HepG2 (cell line): ENCODE results near the gene GTF2A1. TPM values are rescaled to one million over a fixed set of nuclear protein-coding genes. Genes with fewer than 3 reads are reported as not detected.

Source experiments
- CEBPG ChIP-seq: IDR thresholded peaks from 2 replicates; pipeline ENCODE4 v1.6.1; 2016
- KAT8 ChIP-seq: IDR thresholded peaks from 2 replicates; pipeline ENCODE4 v1.6.1; 2016; ENCODE audit warnings: missing genetic modification reagents, missing compliant biosample characterization
- MATR3 ChIP-seq: sonication (generic); formaldehyde crosslinking; IDR thresholded peaks from 2 replicates; pipeline ENCODE4 v1.4.0; 2020; ENCODE audit warnings: missing genetic modification reagents
- NFE2L1 ChIP-seq: sonication (generic); formaldehyde crosslinking; IDR thresholded peaks from 2 replicates; pipeline ENCODE4 v1.4.0; 2020; ENCODE audit warnings: missing genetic modification reagents, mild to moderate bottlenecking, borderline replicate concordance
- THAP11 ChIP-seq: IDR thresholded peaks from 2 replicates; pipeline ENCODE4 v1.6.1; 2016; ENCODE audit warnings: missing biosample characterization, missing genetic modification reagents
- ZIK1 ChIP-seq: sonication (generic); formaldehyde crosslinking; IDR thresholded peaks from 2 replicates; pipeline ENCODE4 v1.5.0; 2020; ENCODE audit warnings: mild to moderate bottlenecking, low read depth, missing genetic modification reagents, borderline replicate concordance
- ZKSCAN8 ChIP-seq: IDR thresholded peaks from 2 replicates; pipeline ENCODE4 v1.6.1; 2016; ENCODE audit warnings: borderline replicate concordance, missing genetic modification reagents, missing compliant biosample characterization
- ZNF3 ChIP-seq: IDR thresholded peaks from 2 replicates; pipeline ENCODE4 v1.7.0; 2017; ENCODE audit warnings: inconsistent platforms
- ZNF44 ChIP-seq: sonication (generic); formaldehyde crosslinking; IDR thresholded peaks from 2 replicates; pipeline ENCODE4 v1.5.1; 2020; ENCODE audit warnings: mild to moderate bottlenecking, missing genetic modification reagents
- ZNF562 ChIP-seq: sonication (generic); formaldehyde crosslinking; IDR thresholded peaks from 2 replicates; pipeline ENCODE4 v1.8.0; 2022; ENCODE audit warnings: missing genetic modification reagents, borderline replicate concordance
- ZNF678 ChIP-seq: sonication (generic); formaldehyde crosslinking; IDR thresholded peaks from 2 replicates; pipeline ENCODE4 v1.4.0; 2020; ENCODE audit warnings: mild to moderate bottlenecking, missing genetic modification reagents
- ZNF816 ChIP-seq: sonication (generic); formaldehyde crosslinking; IDR thresholded peaks from 2 replicates; pipeline ENCODE4 v1.8.0; 2022; ENCODE audit warnings: missing genetic modification reagents, mild to moderate bottlenecking, borderline replicate concordance
- polyA plus RNA-seq, 8 experiments: library from polyadenylated mRNA; depleted of rRNA in 3 of 8; stranded (reverse) in 7 of 8; unstranded in 1 of 8; fragments of >200 nt; fragmentation: Illumina TruSeq in 4 of 8; extraction: Trizol in 4 of 8; gene quantifications; 2 replicates each; pipeline versions ENCODE4 v1.2.1 to v1.2.3, GENCODE V29; 2011 to 2016; ENCODE audit warnings: low read depth in 4 of 8, missing spikeins in 1 of 8, mixed read lengths in 1 of 8; ENCODE audit not compliant: insufficient read depth in 1 of 8
- total RNA-seq, 5 experiments: library from RNA; depleted of rRNA; stranded (reverse); fragments of >200 nt; fragmentation: Illumina TruSeq; extraction: Trizol; gene quantifications; 2 replicates each; pipeline ENCODE4 v1.2.3, GENCODE V29; 2016; ENCODE audit warnings: low read depth in 1 of 5
- TF ChIP-seq, protein P1 (sequence below): sonication (generic); formaldehyde crosslinking; IDR thresholded peaks from 2 replicates; pipeline ENCODE4 v1.9.0; 2021; ENCODE audit warnings: missing genetic modification reagents, mild to moderate bottlenecking, borderline replicate concordance
- TF ChIP-seq, protein P2 (sequence below): IDR thresholded peaks from 2 replicates; pipeline ENCODE4 v1.6.1; 2016; ENCODE audit warnings: low read depth
- TF ChIP-seq, protein P3 (sequence below): sonication (generic); formaldehyde crosslinking; IDR thresholded peaks from 2 replicates; pipeline ENCODE4 v1.5.1; 2020; ENCODE audit warnings: mild to moderate bottlenecking, moderate library complexity, missing genetic modification reagents
- TF ChIP-seq, protein P4 (sequence below): sonication (generic); formaldehyde crosslinking; IDR thresholded peaks from 2 replicates; pipeline ENCODE4 v1.4.0; 2020; ENCODE audit warnings: missing genetic modification reagents
- TF ChIP-seq, protein P5 (sequence below): sonication (generic); formaldehyde crosslinking; IDR thresholded peaks from 2 replicates; pipeline ENCODE4 v1.8.0; 2022; ENCODE audit warnings: missing genetic modification reagents, mild to moderate bottlenecking, borderline replicate concordance
- TF ChIP-seq, protein P6 (sequence below): sonication (generic); formaldehyde crosslinking; IDR thresholded peaks from 2 replicates; pipeline ENCODE4 v1.4.0; 2020; ENCODE audit warnings: missing genetic modification reagents
- TF ChIP-seq, protein P7 (sequence below): IDR thresholded peaks from 2 replicates; pipeline ENCODE4 v1.6.1; 2018; ENCODE audit warnings: missing genetic modification reagents

The GTF2A1 gene
- total and polyA plus RNA-seq, 2 of the 13 experiments (the other 11 are each of a cell fraction or from before 2014, with no cell fraction given) = 14.9 to 17.5 TPM

DNA sequence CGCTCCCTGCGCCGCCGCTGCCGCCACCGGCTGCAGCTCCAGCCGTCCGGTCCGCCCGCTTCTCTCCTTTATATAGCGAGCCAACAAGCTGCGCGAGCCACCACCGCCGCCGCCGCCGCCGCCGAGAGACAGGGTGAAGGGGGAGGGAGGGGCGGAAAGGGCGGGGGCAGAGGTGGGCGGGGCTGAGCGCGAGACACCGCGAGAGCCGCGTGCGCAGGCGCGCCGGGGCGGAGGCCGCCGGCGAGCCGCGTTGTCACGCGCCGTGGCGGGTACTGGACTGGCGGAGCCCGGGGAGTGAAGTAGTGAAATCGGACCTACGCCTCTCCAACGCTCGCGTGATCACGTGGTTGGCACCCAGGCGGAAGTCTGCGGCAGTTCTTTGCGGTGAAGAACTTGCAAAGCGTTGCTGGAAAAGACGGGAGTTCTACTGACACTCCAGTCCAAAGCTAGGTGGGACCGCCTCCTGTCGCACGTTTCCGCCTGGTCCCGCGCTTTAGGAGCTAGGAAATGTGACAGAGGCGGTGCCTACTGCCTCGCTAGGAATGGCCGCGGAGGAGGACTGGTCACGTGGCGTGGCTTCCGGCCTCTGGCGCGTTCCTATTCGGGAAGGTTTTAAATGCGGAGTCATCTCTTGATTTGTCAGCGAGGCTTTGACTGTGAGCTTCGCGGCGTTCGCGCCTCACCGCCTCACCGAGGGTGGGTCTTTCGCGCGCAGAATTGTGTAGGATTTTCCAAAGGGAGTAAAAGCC, at the start of gene GTF2A1 (continued):
- TF ChIP-seq ZNF562 (CRISPR knock-in tag) (0 out of 2 replicates have a peak, but pooled peaks have one; percentile 56), ZNF3 (CRISPR knock-in tag) (no peak), MATR3 (CRISPR knock-in tag) (no peak), ZNF816 (peak; percentile 57; the same call in 1 of the 2 replicates), KAT8 (CRISPR knock-in tag) (peak; percentile 91), CEBPG (CRISPR knock-in tag) (no peak; the same call in 1 of the 2 replicates), ZIK1 (CRISPR knock-in tag) (no peak), ZNF678 (peak; percentile 77; the same call in 1 of the 2 replicates), NFE2L1 (CRISPR knock-in tag) (peak; percentile 90; the same call in 1 of the 2 replicates), ZNF44 (CRISPR knock-in tag) (peak; percentile 83; the same call in 1 of the 2 replicates), ZKSCAN8 (CRISPR knock-in tag) (no peak), THAP11 (CRISPR knock-in tag) (peak; percentile 77)
- TF ChIP-seq, protein P1, sequence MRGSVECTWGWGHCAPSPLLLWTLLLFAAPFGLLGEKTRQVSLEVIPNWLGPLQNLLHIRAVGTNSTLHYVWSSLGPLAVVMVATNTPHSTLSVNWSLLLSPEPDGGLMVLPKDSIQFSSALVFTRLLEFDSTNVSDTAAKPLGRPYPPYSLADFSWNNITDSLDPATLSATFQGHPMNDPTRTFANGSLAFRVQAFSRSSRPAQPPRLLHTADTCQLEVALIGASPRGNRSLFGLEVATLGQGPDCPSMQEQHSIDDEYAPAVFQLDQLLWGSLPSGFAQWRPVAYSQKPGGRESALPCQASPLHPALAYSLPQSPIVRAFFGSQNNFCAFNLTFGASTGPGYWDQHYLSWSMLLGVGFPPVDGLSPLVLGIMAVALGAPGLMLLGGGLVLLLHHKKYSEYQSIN (CRISPR knock-in tag) = no peak
- TF ChIP-seq, protein P2, sequence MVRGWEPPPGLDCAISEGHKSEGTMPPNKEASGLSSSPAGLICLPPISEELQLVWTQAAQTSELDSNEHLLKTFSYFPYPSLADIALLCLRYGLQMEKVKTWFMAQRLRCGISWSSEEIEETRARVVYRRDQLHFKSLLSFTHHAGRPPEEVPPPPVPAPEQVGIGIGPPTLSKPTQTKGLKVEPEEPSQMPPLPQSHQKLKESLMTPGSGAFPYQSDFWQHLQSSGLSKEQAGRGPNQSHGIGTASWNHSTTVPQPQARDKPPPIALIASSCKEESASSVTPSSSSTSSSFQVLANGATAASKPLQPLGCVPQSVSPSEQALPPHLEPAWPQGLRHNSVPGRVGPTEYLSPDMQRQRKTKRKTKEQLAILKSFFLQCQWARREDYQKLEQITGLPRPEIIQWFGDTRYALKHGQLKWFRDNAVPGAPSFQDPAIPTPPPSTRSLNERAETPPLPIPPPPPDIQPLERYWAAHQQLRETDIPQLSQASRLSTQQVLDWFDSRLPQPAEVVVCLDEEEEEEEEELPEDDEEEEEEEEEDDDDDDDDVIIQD (CRISPR knock-in tag) = no peak
- TF ChIP-seq, protein P3, sequence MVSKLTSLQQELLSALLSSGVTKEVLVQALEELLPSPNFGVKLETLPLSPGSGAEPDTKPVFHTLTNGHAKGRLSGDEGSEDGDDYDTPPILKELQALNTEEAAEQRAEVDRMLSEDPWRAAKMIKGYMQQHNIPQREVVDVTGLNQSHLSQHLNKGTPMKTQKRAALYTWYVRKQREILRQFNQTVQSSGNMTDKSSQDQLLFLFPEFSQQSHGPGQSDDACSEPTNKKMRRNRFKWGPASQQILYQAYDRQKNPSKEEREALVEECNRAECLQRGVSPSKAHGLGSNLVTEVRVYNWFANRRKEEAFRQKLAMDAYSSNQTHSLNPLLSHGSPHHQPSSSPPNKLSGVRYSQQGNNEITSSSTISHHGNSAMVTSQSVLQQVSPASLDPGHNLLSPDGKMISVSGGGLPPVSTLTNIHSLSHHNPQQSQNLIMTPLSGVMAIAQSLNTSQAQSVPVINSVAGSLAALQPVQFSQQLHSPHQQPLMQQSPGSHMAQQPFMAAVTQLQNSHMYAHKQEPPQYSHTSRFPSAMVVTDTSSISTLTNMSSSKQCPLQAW = no peak
- TF ChIP-seq, protein P4, sequence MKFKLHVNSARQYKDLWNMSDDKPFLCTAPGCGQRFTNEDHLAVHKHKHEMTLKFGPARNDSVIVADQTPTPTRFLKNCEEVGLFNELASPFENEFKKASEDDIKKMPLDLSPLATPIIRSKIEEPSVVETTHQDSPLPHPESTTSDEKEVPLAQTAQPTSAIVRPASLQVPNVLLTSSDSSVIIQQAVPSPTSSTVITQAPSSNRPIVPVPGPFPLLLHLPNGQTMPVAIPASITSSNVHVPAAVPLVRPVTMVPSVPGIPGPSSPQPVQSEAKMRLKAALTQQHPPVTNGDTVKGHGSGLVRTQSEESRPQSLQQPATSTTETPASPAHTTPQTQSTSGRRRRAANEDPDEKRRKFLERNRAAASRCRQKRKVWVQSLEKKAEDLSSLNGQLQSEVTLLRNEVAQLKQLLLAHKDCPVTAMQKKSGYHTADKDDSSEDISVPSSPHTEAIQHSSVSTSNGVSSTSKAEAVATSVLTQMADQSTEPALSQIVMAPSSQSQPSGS = peak; percentile 60; the same call in 1 of the 2 replicates
- TF ChIP-seq, protein P5, sequence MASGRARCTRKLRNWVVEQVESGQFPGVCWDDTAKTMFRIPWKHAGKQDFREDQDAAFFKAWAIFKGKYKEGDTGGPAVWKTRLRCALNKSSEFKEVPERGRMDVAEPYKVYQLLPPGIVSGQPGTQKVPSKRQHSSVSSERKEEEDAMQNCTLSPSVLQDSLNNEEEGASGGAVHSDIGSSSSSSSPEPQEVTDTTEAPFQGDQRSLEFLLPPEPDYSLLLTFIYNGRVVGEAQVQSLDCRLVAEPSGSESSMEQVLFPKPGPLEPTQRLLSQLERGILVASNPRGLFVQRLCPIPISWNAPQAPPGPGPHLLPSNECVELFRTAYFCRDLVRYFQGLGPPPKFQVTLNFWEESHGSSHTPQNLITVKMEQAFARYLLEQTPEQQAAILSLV (CRISPR knock-in tag) = peak; percentile 93
- TF ChIP-seq, protein P6, sequence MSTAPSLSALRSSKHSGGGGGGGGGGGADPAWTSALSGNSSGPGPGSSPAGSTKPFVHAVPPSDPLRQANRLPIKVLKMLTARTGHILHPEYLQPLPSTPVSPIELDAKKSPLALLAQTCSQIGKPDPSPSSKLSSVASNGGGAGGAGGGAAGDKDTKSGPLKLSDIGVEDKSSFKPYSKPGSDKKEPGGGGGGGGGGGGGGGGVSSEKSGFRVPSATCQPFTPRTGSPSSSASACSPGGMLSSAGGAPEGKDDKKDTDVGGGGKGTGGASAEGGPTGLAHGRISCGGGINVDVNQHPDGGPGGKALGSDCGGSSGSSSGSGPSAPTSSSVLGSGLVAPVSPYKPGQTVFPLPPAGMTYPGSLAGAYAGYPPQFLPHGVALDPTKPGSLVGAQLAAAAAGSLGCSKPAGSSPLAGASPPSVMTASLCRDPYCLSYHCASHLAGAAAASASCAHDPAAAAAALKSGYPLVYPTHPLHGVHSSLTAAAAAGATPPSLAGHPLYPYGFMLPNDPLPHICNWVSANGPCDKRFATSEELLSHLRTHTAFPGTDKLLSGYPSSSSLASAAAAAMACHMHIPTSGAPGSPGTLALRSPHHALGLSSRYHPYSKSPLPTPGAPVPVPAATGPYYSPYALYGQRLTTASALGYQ = peak; percentile 60
- TF ChIP-seq, protein P7, sequence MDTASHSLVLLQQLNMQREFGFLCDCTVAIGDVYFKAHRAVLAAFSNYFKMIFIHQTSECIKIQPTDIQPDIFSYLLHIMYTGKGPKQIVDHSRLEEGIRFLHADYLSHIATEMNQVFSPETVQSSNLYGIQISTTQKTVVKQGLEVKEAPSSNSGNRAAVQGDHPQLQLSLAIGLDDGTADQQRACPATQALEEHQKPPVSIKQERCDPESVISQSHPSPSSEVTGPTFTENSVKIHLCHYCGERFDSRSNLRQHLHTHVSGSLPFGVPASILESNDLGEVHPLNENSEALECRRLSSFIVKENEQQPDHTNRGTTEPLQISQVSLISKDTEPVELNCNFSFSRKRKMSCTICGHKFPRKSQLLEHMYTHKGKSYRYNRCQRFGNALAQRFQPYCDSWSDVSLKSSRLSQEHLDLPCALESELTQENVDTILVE (CRISPR knock-in tag) = peak; percentile 78; the same call in 1 of the 2 replicates
